ENCODE data around the gene OPALIN. TPM values are rescaled to one million over a fixed set of nuclear protein-coding genes. Genes with fewer than 3 reads are reported as not detected.

The OPALIN gene
- total and polyA plus RNA-seq, 10 of the 15 experiments (the other 5 are each of a cell fraction or from before 2014, with no cell fraction given): not detected

Other genes with a start within 250 kb of the OPALIN start
- 15.8 and 17.1 TPM in 2 replicates for gene ZNF518A, start 228.7 kb downstream of the OPALIN start, total RNA-seq (2014; rRNA removed)
- gene ZNF518A, start 228.7 kb downstream of the OPALIN start, total RNA-seq (2014; rRNA removed; fragmentation: Illumina TruSeq; extraction: Trizol): 16.9 and 17.7 TPM in 2 replicates
- 14.8 and 15.1 TPM in 2 replicates for gene ZNF518A, start 228.7 kb downstream of the OPALIN start, total RNA-seq (2021)
- gene ZNF518A, start 228.7 kb downstream of the OPALIN start, polyA plus RNA-seq (2011; rRNA removed): 19.4 and 34.1 TPM in 2 replicates
- 13.6 and 15.8 TPM in 2 replicates for gene ZNF518A, start 228.7 kb downstream of the OPALIN start, polyA plus RNA-seq (2014; fragmentation: Illumina TruSeq; extraction: Trizol)
- gene ZNF518A, start 228.7 kb downstream of the OPALIN start, polyA plus RNA-seq (2014; fragmentation: Nextera tagmentation; extraction: Ambion mirVana): 10 to 100 TPM in 1 of 2 experiments, 1 to 10 TPM in 1; 3.7 to 11.3 TPM
- 7.2 and 9.1 TPM in 2 replicates for gene ZNF518A, start 228.7 kb downstream of the OPALIN start, polyA plus RNA-seq (2014; rRNA removed)
- gene ZNF518A, start 228.7 kb downstream of the OPALIN start, polyA plus RNA-seq (2016; fragmentation: Nextera tagmentation; extraction: Ambion mirVana): 10 to 100 TPM; 18.7 to 24.4 TPM
- gene BLNK, start 87.4 kb downstream of the OPALIN start, total RNA-seq (2014; rRNA removed): 113 and 114 TPM in 2 replicates
- gene BLNK, start 87.4 kb downstream of the OPALIN start, total RNA-seq (2014; rRNA removed; fragmentation: Illumina TruSeq; extraction: Trizol): 121 and 122 TPM in 2 replicates
- 103 and 107 TPM in 2 replicates for gene BLNK, start 87.4 kb downstream of the OPALIN start, total RNA-seq (2021)
- 58.9 and 84.8 TPM in 2 replicates for gene BLNK, start 87.4 kb downstream of the OPALIN start, polyA plus RNA-seq (2011; rRNA removed)
- 156 and 162 TPM in 2 replicates for gene BLNK, start 87.4 kb downstream of the OPALIN start, polyA plus RNA-seq (2014; fragmentation: Illumina TruSeq; extraction: Trizol)
- 100 to 1,000 TPM; 165 to 201 TPM for gene BLNK, start 87.4 kb downstream of the OPALIN start, polyA plus RNA-seq (2014; fragmentation: Nextera tagmentation; extraction: Ambion mirVana)
- gene BLNK, start 87.4 kb downstream of the OPALIN start, polyA plus RNA-seq (2014; rRNA removed): 75.0 and 79.5 TPM in 2 replicates
- gene BLNK, start 87.4 kb downstream of the OPALIN start, polyA plus RNA-seq (2016; fragmentation: Nextera tagmentation; extraction: Ambion mirVana): 100 to 1,000 TPM; 156 to 158 TPM
- gene DNTT, start 54.6 kb downstream of the OPALIN start, total RNA-seq (2014; rRNA removed): 0.06 and 0.11 TPM in 2 replicates
- not detected in 2 replicates for gene DNTT, start 54.6 kb downstream of the OPALIN start, total RNA-seq (2014; rRNA removed; fragmentation: Illumina TruSeq; extraction: Trizol)
- gene DNTT, start 54.6 kb downstream of the OPALIN start, total RNA-seq (2021): 0.10 TPM in 1 of 2 replicates, not detected in the other
- 0.14 TPM in 1 of 2 replicates, not detected in the other for gene DNTT, start 54.6 kb downstream of the OPALIN start, polyA plus RNA-seq (2011; rRNA removed)
- gene DNTT, start 54.6 kb downstream of the OPALIN start, polyA plus RNA-seq (2014; fragmentation: Illumina TruSeq; extraction: Trizol): 0.08 and 0.09 TPM in 2 replicates
- gene DNTT, start 54.6 kb downstream of the OPALIN start, polyA plus RNA-seq (2014; fragmentation: Nextera tagmentation; extraction: Ambion mirVana): under 1 TPM in 1 of 2 experiments, not detected in 1; 0.07 TPM
- gene DNTT, start 54.6 kb downstream of the OPALIN start, polyA plus RNA-seq (2014; rRNA removed): not detected in 2 replicates
- gene DNTT, start 54.6 kb downstream of the OPALIN start, polyA plus RNA-seq (2016; fragmentation: Nextera tagmentation; extraction: Ambion mirVana): under 1 TPM in 1 of 2 experiments, not detected in 1; 0.13 TPM
- 0.33 and 0.34 TPM in 2 replicates for gene TLL2, start 154.9 kb upstream of the OPALIN start, total RNA-seq (2014; rRNA removed)
- 0.14 and 0.22 TPM in 2 replicates for gene TLL2, start 154.9 kb upstream of the OPALIN start, total RNA-seq (2014; rRNA removed; fragmentation: Illumina TruSeq; extraction: Trizol)
- gene TLL2, start 154.9 kb upstream of the OPALIN start, total RNA-seq (2021): 0.51 and 0.72 TPM in 2 replicates
- 0.33 and 0.71 TPM in 2 replicates for gene TLL2, start 154.9 kb upstream of the OPALIN start, polyA plus RNA-seq (2011; rRNA removed)
- gene TLL2, start 154.9 kb upstream of the OPALIN start, polyA plus RNA-seq (2014; fragmentation: Illumina TruSeq; extraction: Trizol): 0.31 and 0.55 TPM in 2 replicates
- under 1 TPM; 0.02 to 0.29 TPM for gene TLL2, start 154.9 kb upstream of the OPALIN start, polyA plus RNA-seq (2014; fragmentation: Nextera tagmentation; extraction: Ambion mirVana)
- 0.78 and 0.80 TPM in 2 replicates for gene TLL2, start 154.9 kb upstream of the OPALIN start, polyA plus RNA-seq (2014; rRNA removed)
- 1 to 10 TPM; 1.5 to 2.1 TPM for gene TLL2, start 154.9 kb upstream of the OPALIN start, polyA plus RNA-seq (2016; fragmentation: Nextera tagmentation; extraction: Ambion mirVana)
- gene TM9SF3, start 228.0 kb upstream of the OPALIN start, total RNA-seq (2014; rRNA removed): 34.7 and 42.5 TPM in 2 replicates
- 43.5 and 45.9 TPM in 2 replicates for gene TM9SF3, start 228.0 kb upstream of the OPALIN start, total RNA-seq (2014; rRNA removed; fragmentation: Illumina TruSeq; extraction: Trizol)
- 65.9 and 71.5 TPM in 2 replicates for gene TM9SF3, start 228.0 kb upstream of the OPALIN start, total RNA-seq (2021)
- gene TM9SF3, start 228.0 kb upstream of the OPALIN start, polyA plus RNA-seq (2011; rRNA removed): 46.3 and 87.7 TPM in 2 replicates
- 46.8 and 69.3 TPM in 2 replicates for gene TM9SF3, start 228.0 kb upstream of the OPALIN start, polyA plus RNA-seq (2014; fragmentation: Illumina TruSeq; extraction: Trizol)
- 10 to 100 TPM; 17.1 to 20.4 TPM for gene TM9SF3, start 228.0 kb upstream of the OPALIN start, polyA plus RNA-seq (2014; fragmentation: Nextera tagmentation; extraction: Ambion mirVana)
- gene TM9SF3, start 228.0 kb upstream of the OPALIN start, polyA plus RNA-seq (2014; rRNA removed): 23.5 and 26.5 TPM in 2 replicates
- gene TM9SF3, start 228.0 kb upstream of the OPALIN start, polyA plus RNA-seq (2016; fragmentation: Nextera tagmentation; extraction: Ambion mirVana): 10 to 100 TPM; 73.1 to 85.4 TPM

Data from GM12878 (cell line).